Astrocyte of the spinal cord (primary cell): Measurements from ENCODE around the gene ABHD17A.

Source experiments
- DNase-seq: peaks from one replicate; pipeline ENCODE4 v3.0.0; 2011; ENCODE audit warnings: low read depth, low spot score
- H3K4me3 ChIP-seq: 2 replicates; pipeline ENCODE4 v1.5.1; 2011; ENCODE audit warnings: low read depth, mild to moderate bottlenecking, low read length, moderate library complexity
- in situ Hi-C: cut with HindIII; loops from 2 replicates; pipeline ENCODE4 v1.10.0; 2017; ENCODE audit warnings: low sequenced_read_pairs
- TF ChIP-seq, protein P1 (sequence below): IDR thresholded peaks from 2 replicates; pipeline ENCODE4 v1.5.1; 2012; ENCODE audit warnings: low read depth, mild to moderate bottlenecking, low read length, inconsistent platforms

Gene ABHD17A

DNA sequence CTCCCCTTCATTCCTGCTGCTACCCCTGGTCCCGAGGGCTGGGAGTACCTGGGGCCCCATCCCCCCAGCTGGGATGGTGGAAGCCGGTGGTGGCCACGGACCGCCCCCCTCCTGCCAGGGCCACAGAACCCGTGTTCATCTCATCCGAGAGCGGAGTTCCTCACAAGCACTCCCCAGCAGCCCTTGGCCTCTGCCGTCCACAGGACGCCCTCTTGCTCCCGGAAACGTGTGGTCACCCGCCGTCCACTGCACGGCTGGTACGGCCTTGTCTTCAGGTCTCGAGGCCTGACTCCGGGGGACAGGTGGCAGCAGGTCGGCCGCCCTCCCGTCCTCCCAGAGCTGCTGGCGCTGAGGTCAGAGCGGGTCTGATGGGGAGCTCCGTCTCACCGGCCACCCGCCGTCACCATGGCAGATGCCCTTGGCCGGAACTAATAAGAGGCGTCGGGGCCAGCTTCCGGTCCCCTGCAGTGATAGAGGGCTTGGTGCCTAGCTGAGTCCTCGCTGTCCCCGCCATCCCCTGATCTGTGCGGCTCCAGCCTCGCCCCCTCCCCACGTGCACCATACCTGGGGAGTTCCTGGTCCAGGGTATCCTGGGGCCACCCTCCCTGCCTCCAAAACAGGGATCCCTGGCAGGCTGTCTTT lies 39.1 kb upstream of the ABHD17A start:
- in situ Hi-C loops: no loop called here
- DNase-seq: no peak
- TF ChIP-seq, protein P1, sequence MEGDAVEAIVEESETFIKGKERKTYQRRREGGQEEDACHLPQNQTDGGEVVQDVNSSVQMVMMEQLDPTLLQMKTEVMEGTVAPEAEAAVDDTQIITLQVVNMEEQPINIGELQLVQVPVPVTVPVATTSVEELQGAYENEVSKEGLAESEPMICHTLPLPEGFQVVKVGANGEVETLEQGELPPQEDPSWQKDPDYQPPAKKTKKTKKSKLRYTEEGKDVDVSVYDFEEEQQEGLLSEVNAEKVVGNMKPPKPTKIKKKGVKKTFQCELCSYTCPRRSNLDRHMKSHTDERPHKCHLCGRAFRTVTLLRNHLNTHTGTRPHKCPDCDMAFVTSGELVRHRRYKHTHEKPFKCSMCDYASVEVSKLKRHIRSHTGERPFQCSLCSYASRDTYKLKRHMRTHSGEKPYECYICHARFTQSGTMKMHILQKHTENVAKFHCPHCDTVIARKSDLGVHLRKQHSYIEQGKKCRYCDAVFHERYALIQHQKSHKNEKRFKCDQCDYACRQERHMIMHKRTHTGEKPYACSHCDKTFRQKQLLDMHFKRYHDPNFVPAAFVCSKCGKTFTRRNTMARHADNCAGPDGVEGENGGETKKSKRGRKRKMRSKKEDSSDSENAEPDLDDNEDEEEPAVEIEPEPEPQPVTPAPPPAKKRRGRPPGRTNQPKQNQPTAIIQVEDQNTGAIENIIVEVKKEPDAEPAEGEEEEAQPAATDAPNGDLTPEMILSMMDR: no peak
- H3K4me3 ChIP-seq: no peak overlapping the region

DNA sequence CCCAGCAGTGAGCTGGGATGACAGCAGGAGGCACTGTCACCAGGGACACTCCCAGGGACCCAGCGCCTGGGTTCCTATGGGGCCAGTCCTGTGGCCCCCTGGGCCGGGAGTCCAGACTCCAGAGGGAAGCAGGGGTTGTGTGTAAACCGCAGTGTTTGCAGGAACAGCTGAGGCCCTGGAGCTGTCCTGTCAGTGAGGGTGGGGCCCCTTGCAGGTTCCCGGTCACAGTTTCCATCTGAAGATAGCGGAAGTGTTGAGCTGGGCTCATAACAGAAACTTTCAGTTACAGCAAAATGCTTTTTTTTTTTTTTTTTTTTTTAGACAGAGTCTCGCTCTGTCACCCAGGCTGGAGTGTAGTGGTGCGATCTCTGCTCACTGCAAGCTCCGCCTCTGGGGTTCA lies 38.0 kb upstream of the ABHD17A start:
- in situ Hi-C loops: no loop called here
- no peak overlapping the region for H3K4me3 ChIP-seq
- TF ChIP-seq, protein P1: no peak
- no peak for DNase-seq

DNA sequence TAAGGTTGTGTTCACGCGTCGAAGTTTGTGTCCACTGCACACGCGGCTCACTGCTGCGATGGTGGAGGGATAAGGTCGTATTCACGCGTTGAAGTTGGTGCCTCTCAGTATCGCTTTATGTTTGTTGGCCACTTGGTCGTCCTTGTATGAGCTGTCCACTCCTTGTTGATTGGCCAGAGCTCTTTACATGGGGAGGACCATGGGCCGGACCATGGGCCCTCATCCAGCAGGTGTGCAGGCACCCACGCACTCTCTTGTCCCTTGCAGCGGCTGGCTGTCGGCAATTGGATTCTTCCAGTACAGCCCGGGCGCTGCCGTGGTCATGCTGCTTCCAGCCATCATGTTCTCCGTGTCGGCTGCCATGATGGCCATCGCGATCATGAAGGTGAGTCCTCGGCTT lies 37.5 kb upstream of the ABHD17A start:
- in situ Hi-C loops: no loop called here
- no peak for DNase-seq
- TF ChIP-seq, protein P1: no peak
- no peak overlapping the region for H3K4me3 ChIP-seq

DNA sequence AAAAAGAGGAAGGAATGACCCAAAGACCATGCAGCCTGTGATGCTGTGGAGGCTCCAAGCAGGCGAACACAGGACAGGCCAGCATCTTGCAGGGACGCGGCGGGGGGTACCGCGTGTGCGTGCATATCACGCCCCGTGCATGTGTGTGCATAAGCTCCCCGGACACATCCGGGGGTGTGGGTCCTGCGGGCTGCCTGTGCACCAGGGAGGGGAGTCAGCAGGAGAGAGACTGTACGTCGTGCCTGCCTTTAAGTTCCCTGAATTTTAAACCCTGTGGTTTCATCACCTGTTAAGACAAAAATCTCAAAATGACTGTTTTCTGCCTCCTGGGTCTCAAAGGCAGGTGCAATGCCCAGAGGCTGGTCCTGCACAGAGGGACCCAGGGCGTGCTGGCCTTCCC lies 36.5 kb upstream of the ABHD17A start:
- no peak overlapping the region for H3K4me3 ChIP-seq
- in situ Hi-C loops: no loop called here
- DNase-seq: no peak
- TF ChIP-seq, protein P1: no peak

DNA sequence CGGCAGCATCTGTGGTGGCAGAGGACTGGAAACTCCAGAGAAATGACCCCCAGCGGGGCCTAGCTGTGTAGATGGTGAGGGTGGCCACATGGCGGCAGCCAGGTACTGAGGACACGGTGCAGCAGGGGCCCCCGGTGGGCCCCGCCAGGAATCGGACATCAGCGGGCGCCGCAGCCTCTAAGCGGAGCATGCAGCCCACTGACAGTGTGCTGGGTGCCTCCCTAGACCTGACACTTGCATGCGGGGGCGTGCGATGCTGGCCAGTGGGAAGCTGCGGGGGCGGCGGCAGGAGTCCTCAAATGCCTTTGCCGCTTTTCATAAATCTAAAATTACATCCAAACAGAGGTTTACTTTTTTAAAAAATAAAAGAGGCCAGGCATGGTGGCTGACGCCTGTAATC lies 36.0 kb upstream of the ABHD17A start:
- DNase-seq: no peak
- TF ChIP-seq, protein P1: no peak
- in situ Hi-C loops: no loop called here
- no peak overlapping the region for H3K4me3 ChIP-seq

DNA sequence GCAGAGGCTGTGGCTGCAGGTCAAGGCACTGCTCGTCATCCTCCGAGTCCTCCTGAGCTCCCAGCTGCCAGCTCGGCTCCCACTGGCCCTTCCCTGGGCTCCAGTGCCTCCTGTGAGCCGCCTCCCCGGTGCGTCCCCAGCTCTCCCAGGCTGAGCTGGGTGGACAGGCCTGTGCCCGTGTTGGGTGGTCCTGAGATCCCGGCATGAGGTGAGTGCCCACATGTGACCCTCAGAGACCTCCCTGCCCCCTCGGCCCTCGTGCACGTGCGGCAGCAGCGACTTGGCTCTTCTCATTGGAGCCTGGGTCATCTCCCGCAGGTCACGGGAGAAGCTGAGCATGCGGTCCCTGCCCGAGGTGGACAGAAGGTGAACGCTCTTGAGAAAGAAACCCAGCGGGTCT lies 35.3 kb upstream of the ABHD17A start:
- no peak overlapping the region for H3K4me3 ChIP-seq
- TF ChIP-seq, protein P1: no peak
- in situ Hi-C loops: no loop called here
- DNase-seq: no peak
